Cardiac fibroblast (primary cell): Measurements from ENCODE around the gene SYNDIG1.

Experiments used
- DNase-seq, 2 donors: peaks; one replicate each; pipeline versions ENCODE4 v3.0.0 to v3.0.0-alpha.2; 2010; ENCODE audit warnings: low read depth in 2 of 2
- H3K4me3 ChIP-seq, 2 donors: replicated peaks in 1 of 2; 1 replicate in 1 of 2; 2 replicates in 1 of 2; pipeline ENCODE4 v1.5.1; 2011; ENCODE audit warnings: low read depth in 2 of 2, low read length in 2 of 2, mild to moderate bottlenecking in 2 of 2, moderate library complexity in 1 of 2
- CTCF ChIP-seq: IDR thresholded peaks from one replicate; pipeline ENCODE4 v1.5.1; 2011; ENCODE audit warnings: low read depth, mild to moderate bottlenecking, low read length, inconsistent platforms

The SYNDIG1 gene

GRCh38 chr20:24667689-24668383 lies 198.4 kb downstream of the SYNDIG1 start:
- no peak for DNase-seq
- TF ChIP-seq CTCF, result no peak
- no peak overlapping the region for H3K4me3 ChIP-seq

GRCh38 chr20:24668384-24668702 lies 198.9 kb downstream of the SYNDIG1 start:
- TF ChIP-seq CTCF, result no peak
- no peak overlapping the region for H3K4me3 ChIP-seq
- DNase-seq, result no peak

GRCh38 chr20:24668791-24669190 lies 199.4 kb downstream of the SYNDIG1 start:
- no peak for DNase-seq
- TF ChIP-seq CTCF, result no peak

GRCh38 chr20:24669701-24670100 lies 200.3 kb downstream of the SYNDIG1 start:
- no peak for TF ChIP-seq CTCF

More at GRCh38 chr20:24668791-24669190, 199.4 kb downstream of the SYNDIG1 start:
- H3K4me3 ChIP-seq, result no peak overlapping the region

GRCh38 chr20:24670341-24670872 lies 201.0 kb downstream of the SYNDIG1 start:
- TF ChIP-seq CTCF, result no peak
- no peak for DNase-seq
- no peak overlapping the region for H3K4me3 ChIP-seq

More at GRCh38 chr20:24669701-24670100, 200.3 kb downstream of the SYNDIG1 start:
- no peak overlapping the region for H3K4me3 ChIP-seq
- no peak for DNase-seq

- DNase-seq, result no peak
- no peak for TF ChIP-seq CTCF
- no peak overlapping the region for H3K4me3 ChIP-seq
Measured at GRCh38 chr20:24670981-24671380, 201.6 kb downstream of the SYNDIG1 start.
